Measurements from ENCODE around the gene SLC4A4.

DNA sequence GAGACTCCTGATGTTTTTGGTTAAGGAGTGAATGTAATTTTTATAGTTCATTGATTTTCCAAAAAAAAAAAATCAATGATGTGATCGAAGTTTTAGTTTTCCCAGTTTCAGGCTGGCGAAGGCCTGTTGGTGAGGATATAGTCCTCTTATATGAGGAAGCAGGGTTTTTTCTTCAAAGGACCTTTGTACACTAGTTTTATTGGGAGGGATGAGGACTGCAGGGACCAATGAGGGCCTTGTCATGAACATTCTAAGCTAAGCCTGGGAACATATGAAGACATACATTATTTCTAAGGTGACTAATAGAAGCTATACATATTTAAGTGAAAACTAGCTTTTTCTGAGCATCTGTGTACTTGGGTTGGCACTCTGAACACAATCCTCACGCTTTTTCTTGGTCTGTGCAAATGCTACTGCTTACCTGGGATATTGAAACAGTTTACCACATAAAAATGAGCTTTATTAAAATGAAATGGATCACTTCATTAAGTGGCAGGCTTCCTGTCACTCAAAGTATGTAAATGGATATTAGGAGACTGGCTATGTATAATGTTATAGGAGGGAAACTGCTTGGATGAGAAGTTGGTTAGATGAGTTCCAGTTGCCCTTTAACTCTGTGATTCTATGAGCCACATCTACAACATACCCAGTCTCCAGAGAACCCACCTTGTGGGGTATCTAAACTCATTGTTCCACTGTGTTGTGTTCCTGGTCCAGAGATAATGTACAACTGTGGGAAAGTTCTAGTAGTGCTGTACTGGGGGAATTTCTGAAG, 43.5 kb downstream of the SLC4A4 start:
- TF ChIP-seq, protein P1, sequence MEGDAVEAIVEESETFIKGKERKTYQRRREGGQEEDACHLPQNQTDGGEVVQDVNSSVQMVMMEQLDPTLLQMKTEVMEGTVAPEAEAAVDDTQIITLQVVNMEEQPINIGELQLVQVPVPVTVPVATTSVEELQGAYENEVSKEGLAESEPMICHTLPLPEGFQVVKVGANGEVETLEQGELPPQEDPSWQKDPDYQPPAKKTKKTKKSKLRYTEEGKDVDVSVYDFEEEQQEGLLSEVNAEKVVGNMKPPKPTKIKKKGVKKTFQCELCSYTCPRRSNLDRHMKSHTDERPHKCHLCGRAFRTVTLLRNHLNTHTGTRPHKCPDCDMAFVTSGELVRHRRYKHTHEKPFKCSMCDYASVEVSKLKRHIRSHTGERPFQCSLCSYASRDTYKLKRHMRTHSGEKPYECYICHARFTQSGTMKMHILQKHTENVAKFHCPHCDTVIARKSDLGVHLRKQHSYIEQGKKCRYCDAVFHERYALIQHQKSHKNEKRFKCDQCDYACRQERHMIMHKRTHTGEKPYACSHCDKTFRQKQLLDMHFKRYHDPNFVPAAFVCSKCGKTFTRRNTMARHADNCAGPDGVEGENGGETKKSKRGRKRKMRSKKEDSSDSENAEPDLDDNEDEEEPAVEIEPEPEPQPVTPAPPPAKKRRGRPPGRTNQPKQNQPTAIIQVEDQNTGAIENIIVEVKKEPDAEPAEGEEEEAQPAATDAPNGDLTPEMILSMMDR (IDR thresholded peaks at IDR 0.05) = no peak
- no peak for TF ChIP-seq POLR2A (IDR thresholded peaks at IDR 0.05)

Measured in sigmoid colon (tissue), 3 donors.